NCI-H2196 (cell line): ENCODE data around the gene CCDC136.

Experiments
- DNase-seq: peaks from one replicate; lab custom pipeline; 2025; ENCODE audit not compliant: unreplicated experiment; lab: John Stamatoyannopoulos, UW

The CCDC136 gene

DNA sequence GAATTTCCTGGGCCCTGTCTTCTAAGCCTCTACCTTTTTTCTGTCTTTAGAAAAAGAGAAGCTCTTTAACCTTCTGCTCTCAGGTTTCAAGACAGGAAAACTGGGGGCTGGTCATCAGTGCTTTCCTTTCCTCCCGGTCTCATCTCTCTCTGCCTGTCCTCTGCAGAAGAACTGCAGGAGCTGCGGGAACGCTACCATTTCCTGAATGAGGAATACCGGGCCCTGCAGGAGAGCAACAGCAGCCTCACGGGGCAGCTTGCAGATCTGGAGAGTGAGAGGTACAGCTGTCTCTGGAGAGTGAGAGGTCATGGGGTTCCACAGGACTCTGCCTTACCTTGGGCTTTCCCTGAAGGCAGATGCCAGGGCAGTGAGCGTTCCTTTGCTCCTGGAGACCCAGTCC, 12.7 kb downstream of the CCDC136 start:
- DNase-seq, result no peak

DNA sequence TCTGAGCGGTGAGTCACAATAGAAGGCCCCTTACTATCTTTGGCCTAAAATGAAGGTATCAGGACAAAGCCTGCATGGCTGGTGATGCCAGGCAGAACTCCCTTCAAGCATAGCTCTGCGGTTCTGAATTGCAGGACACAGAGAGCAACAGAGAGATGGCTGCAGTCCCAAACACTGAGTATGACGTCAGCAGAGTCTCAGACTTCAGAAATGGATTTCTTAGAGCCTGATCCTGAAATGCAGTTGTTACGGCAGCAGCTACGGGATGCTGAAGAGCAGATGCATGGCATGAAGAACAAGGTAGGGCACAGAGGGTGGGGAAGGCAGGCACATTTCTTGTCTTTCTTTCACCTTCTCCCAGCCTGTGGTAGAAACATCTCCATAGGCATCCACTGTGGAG, 13.5 kb downstream of the CCDC136 start:
- DNase-seq, result no peak

DNA sequence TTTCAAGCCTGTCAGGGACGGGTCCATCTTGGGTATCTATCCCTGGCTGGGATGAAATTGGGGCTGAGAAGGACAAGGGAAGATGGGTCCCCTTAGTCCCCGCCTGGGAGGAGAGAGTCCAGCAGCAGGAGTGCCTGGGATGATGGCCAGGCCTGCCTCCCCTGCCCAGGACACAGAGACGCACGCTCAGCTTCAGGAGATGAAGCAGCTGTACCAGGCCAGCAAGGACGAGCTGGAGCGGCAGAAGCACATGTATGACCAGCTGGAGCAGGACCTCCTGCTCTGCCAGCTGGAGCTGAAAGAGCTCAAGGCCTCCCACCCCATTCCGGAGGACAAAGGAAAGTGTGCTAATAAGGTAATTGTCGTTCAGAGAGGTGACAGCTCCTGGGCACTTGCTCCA, 15.4 kb downstream of the CCDC136 start:
- DNase-seq, result no peak

DNA sequence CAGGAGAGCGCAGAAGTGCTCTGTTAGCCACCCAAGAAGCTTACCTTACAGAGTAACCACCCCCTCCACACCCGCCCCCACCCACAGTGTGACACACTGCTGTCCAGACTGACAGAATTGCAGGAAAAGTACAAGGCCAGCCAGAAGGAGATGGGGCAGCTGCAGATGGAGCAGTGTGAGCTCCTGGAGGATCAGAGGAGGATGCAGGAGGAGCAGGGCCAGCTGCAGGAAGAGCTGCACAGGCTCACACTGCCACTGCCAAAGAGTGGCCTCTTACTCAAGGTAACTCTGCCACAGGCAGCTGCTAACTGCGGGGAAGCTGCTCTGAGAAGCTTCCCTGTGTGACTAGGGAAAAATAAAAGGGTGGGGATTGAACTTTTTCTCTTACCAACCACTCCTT, 17.6 kb downstream of the CCDC136 start:
- DNase-seq, result no peak

DNA sequence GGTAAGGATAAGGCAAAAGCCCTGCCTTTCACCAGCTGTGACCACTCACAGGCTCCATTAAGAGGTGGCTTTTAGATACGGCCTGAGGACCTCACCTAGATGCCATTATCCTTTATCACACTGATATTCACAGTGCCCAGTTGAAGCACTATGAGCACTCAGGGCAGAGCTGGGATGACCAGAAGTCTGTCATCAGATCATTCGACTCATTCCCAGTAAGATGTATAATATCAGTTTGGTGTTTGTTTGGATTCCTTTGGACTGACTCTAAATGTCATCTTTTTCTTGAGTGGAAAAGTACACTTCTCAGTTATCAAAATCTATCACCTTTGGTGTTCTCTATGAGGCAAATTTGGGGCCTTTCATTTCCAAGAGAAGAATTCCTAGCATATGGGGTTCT, 18.7 kb downstream of the CCDC136 start:
- DNase-seq, result no peak

DNA sequence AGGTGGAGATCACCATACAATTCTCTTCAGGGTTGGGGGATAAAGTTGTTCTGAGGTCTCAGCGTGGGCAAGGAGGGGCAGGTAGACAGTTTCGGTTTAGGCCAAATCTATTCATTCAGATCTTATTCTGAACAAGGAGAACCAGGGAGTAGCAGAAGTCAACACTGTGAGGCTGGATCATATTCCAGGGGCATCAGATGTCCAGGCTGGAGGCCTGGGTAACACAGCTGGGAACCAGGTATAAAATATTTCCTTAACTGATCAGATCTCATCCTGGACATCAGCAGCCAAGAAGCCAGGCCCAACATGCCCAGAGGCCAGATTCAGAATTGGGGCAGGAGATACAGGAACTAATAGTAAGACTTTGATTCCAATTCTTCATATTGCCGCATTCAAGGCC, 19.2 kb downstream of the CCDC136 start:
- DNase-seq, result no peak

DNA sequence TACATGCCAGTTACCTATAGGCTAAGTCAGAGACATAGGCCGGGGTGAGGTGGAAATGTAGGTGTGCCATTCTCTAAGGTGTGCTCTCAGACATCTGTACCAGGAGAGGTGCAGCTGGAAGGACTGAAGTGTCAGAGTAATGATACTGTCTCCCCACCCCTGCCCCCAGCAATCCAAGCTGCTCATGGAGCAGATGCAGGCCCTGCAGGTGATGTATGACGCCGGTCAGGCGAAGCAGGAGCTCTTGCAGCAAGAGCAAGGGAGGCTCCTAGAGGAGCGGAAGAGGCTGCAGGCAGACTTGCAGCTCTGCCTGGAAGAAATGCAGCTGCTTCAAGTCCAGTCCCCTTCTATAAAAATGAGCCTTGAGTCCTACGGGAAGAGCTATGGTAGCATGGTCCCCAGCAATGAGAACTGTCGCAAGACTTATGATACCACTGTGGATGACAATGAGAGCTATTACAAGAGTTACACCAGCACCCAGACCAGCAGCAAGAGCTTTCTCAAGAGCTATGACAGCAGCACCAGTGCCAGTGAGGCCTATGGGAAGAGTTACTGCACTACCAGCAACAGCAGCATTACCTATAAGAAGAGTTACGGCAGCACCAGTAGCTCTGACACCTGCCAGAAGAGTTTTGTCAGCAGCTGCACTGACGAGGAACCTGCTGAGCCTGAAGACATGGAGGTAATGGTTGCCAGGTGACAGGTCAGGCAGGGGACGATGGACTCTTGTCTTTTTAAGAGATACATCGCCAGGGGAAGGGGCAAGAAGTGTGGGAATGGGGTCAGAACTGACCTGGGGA, 20.1 kb downstream of the CCDC136 start:
- DNase-seq, result no peak

DNA sequence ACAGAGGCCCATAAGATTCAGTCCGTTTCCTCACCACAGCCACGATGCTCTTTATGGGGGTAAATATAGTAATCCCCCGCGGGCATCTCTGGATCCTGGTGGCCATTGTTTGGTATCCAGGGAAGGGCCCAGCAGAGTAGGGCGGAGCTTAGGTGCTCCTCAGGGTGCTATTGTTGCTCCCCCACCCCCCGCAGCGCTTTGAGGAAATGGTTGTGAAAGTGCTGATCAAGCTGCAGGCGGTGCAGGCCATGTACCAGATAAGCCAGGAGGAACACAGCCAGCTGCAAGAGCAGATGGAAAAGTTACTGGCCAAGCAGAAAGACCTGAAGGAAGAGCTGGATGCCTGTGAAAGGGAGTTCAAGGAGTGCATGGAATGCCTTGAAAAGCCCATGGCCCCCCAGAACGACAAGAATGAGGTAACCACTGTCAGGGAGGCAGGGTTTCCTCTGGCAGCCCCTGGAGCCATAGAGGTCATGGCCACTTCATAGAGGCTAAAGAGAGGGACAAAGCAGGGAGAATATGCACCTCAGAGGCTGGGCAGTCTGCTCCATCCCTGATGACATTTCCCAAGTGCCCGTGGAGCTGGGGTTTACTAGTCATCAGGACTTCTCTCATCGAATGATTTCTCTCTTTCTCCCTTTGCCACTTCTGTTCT, 20.9 kb downstream of the CCDC136 start:
- DNase-seq, result no peak

DNA sequence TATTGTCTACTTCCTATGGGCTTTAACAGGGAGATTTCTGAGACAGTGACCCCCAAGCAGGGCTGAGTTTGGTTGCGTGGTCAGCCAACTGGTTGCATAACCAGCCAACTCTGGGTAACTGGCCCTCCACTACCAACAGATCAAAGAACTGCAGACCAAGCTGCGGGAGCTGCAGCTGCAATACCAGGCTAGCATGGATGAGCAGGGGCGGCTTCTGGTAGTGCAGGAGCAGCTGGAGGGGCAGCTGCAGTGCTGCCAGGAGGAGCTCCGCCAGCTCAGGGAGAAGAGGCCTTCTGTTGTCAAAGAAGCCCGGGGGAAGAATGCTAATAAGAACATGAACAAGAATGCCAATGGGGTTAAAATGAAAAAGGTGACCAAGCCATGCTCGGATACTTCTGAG, 22.7 kb downstream of the CCDC136 start:
- DNase-seq, result no peak

DNA sequence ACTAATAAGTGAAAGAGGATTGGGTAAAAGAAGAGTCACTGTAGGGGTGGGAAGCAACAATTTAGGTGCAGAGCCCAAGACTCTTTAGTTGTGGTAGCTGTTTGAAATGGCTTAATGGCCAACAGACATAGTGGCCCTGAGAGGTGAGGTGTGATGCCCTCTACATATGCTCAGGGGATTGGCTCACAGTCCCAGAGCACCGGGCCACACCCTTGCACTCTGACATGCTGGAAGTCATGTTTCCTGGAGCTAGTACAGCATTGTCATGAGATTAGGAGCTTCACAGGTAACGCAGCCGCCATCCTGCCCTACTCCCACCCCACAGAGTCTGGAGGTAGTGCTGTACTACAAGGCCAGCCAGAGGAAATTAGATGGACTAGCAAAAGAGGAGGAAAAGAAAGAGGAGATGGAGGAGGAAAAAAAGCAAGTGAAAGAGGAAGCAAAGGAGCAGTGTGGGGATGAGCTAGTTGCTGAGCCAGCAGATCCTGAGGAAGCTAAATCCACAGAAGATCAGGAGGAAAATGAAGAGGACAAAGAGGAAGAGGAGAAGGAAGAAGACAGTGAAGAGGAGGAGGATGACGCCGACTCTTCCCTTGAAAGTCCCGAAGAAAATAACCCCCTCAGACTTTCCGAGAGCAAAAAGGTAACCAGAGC, 23.6 kb downstream of the CCDC136 start:
- DNase-seq, result no peak

DNA sequence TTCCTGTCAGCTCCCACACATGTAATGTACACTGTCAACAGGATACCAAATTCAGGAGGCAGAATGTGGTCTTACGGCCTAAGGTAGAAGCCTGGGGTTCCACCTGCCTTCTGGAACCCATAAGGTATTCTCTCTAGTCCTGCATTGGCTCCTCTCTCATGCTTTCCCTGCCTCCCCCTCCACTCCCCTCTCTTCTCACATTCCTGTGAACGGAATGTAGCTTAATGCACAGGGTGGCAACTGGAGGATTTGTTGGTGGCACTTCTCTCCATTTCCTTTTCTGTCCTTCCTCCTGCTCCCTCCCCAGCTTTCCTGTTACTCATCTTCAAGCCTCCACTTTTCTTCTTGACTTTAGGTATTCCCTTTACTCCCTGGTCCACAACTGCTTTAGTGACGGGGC, 26.9 kb downstream of the CCDC136 start:
- no peak for DNase-seq

DNA sequence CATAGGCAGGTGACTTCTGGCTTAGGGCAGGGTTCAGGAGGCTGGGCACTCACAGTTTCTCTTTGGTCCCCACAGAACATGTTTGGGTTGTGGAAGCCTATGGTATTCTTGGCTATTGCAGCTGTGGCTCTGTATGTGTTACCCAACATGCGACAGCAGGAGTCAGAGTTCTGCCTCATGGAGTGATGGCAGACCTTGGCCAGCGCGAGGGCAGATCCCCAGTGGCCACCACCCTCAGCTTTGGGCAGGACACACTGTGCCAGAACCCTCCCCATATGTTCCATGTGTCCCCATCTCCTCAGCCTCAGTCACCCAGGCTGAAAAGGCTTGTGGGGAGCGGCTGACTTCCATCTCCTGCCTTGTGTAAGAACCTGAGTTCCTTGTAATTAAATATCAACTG, 30.0 kb downstream of the CCDC136 start:
- no peak for DNase-seq

DNA sequence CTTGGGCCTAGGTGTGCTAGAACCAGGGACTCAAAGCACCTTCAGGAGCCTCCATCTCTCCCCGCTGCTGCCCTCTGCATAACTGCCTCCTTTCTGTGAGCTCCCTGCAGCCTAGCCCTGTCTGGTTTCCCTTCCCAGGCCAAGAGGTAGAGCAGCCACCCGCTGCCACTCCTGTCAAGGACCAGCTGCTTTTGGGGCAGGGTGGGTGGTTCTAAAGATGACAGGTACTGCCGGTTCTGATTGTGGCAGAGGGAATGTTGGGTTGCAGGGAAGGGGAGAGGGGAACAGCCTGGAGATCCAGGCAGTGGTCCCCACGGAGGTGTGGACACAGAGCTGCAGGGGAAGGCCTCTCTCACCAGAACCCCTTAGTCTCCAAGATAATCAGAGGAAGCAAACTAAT, 34.7 kb downstream of the CCDC136 start:
- DNase-seq, result no peak

DNA sequence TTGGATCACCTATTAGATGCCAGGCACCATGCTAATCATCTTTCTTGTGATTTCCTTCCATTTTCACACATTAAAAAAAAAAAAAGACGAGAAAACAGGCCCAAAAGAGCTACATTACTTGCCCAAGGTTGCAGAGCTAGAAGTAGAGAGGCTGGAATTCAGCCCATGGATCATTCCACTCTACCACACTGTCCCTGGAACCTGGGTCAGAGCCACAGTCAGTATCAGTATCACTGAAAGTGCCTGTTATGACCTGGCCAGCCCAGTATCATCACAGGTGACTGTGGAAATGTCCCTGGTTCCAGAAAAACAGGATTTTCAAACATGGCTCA, 35.1 kb downstream of the CCDC136 start:
- DNase-seq, result no peak

DNA sequence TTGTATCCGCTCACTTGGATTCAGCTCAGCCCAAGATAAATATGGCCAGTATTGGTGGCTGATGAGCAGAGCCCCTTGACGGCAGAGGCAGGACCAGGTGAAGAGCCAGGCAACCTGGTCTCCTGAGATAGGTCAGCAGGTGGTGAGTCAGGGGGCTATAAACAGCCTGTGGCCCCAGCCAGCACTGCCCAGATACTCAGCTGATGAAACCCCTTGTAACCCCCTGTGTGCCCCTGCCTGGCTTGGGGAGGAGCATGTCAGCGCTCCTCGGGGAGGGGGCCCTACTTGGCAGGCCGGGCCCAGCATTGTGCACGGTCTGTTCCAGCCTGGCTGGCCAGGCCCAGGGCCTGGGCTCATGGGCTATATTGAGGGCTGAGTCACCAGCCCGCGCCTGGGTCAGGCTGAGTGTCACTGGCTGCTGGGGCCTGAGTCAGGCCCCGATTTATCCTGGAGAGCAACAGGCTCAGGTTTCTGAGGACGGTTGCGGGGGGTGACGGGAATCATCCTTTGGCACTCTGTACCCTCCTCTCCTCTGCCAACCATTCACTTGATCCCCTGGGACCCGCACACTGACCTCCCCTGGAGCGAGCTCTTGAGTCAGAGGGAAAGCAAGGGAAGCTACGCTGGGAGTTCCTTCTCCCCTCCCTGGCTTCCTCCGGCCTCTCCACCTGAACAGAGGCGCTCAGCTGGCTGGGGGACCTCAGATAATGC, 35.6 kb downstream of the CCDC136 start:
- DNase-seq, result no peak

DNA sequence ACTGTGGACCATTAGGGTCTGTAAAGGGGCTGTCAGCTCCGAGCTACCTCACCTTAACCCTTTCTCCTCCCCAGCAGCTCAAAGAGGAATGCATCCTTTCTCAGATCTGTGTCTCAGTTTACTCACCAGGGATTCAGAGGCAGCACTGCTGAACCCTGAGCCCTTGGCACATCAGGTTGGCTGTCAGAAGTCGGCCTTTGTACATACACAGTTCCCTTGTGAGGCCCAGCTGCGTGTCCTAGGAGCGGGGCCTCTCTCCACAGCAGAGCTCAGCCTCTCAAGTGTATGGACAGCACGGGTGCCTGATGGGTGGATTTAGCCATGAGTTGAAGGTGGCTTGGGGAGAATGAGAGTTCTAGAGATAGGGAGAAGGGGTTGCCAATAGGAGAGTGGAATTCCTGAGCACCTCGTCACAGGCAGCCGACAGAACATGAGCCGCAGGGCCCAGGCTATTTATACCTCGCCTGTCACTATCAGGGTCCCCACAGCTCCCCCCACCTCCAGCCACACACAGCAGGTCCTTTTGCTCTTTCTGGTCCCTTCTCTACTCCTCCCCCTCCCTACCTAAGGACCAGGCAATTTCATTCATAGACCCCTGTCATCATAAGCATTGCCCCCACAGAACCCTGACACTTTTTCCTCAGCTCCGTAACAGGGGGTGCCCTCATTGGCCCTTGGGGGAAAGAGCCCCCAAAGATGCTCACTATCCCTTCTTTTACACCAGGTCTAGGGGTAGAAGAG, 36.4 kb downstream of the CCDC136 start:
- no peak for DNase-seq

DNA sequence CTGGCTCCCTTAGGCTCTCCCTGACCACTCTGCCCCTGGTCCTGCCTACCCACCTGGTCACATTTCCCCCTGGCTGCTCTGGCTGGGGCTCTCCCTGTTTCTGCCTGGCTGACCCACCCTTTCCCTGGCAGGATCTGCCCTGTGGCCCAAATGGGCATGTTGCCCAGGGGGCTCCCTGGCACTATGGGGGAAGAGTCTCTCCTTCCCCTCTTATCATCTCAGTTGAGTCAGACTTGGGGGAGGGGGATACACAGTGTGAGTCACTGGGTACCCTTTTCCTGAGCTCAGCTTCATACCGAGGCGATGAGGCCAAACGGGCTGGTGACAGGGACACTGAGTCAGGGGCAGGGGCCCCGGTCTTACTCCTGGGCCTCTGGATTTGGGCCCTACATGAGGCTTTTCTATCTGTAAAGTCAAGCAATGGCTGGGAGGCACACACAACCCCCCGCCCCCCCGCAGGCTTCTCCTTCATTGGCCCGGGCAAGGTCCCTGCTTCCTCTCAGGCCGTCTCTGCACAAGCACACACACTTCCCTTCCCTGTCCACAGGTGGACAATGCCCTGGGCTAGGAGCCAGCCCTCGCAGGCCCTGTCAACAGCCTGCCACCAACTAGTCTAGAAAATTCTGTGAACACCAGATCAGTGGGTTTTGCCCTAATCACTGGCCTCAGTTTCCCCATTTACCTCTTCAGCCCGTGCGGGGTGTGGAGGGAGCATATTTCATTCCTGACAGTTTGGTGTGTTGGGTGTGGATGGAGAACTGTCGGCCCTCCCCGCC, 37.8 kb downstream of the CCDC136 start:
- DNase-seq, result peak; percentile 5

DNA sequence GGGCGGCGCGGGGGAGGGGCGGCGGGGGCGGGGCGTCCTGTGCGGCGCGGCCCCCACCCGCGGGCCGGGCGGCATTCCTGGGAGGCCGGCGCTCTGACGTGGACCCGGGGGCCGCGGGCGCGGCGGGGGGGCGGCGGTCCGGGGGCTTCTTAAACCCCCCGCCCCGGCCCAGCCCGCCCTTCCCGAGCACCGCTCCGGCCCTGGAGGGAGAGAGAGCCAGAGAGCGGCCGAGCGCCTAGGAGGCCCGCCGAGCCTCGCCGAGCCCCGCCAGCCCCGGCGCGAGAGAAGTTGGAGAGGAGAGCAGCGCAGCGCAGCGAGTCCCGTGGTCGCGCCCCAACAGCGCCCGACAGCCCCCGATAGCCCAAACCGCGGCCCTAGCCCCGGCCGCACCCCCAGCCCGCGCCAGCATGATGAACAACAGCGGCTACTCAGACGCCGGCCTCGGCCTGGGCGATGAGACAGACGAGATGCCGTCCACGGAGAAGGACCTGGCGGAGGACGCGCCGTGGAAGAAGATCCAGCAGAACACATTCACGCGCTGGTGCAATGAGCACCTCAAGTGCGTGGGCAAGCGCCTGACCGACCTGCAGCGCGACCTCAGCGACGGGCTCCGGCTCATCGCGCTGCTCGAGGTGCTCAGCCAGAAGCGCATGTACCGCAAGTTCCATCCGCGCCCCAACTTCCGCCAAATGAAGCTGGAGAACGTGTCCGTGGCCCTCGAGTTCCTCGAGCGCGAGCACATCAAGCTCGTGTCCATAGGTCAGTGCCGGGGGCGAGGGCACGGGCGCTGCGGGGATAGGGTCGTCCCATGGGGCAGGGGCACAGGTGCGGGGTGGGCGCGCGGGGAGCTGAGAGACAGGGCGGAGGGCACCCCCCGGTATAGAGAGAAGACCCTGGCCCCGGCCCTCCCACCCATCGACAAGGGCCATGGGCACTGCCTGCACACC, 38.7 kb downstream of the CCDC136 start, which contains the start of gene FLNC:
Gene FLNC (plus strand): TSS at position 176 of the 947 bp plus-strand sequence. CDS start 232 bp downstream, at position 408.
- no peak for DNase-seq
